HepG2 (cell line): ENCODE data around the gene ZNF132. TPM values are rescaled to one million over a fixed set of nuclear protein-coding genes. Genes with fewer than 3 reads are reported as not detected.

Source experiments
- CBX5 ChIP-seq: sonication (generic); formaldehyde crosslinking; IDR thresholded peaks from 2 replicates; pipeline ENCODE4 v1.4.0; 2020; ENCODE audit warnings: missing genetic modification reagents, borderline replicate concordance
- CEBPZ ChIP-seq: IDR thresholded peaks from 2 replicates; pipeline ENCODE4 v1.6.1; 2012; ENCODE audit warnings: low read length, improper control_type of control experiment
- CERS6 ChIP-seq: sonication (generic); formaldehyde crosslinking; IDR thresholded peaks from 2 replicates; pipeline ENCODE4 v1.5.0; 2020; ENCODE audit warnings: missing genetic modification reagents
- EED ChIP-seq: sonication (generic); formaldehyde crosslinking; IDR thresholded peaks from 2 replicates; pipeline ENCODE4 v1.5.0; 2020; ENCODE audit warnings: mild to moderate bottlenecking, missing genetic modification reagents
- ESRRA ChIP-seq: sonication (generic); formaldehyde crosslinking; IDR thresholded peaks from 2 replicates; pipeline ENCODE4 v1.5.1; 2020; ENCODE audit warnings: mild to moderate bottlenecking, low read depth, missing genetic modification reagents
- NFIB ChIP-seq: sonication (generic); formaldehyde crosslinking; IDR thresholded peaks from 2 replicates; pipeline ENCODE4 v1.9.0; 2021; ENCODE audit warnings: missing genetic modification reagents, mild to moderate bottlenecking, borderline replicate concordance
- SMAD9 ChIP-seq: sonication (generic); formaldehyde crosslinking; IDR thresholded peaks from 2 replicates; pipeline ENCODE4 v1.5.1; 2020; ENCODE audit warnings: mild to moderate bottlenecking, missing genetic modification reagents
- ZNF10 ChIP-seq: sonication (generic); formaldehyde crosslinking; IDR thresholded peaks from 2 replicates; pipeline ENCODE4 v1.4.0; 2020; ENCODE audit warnings: mild to moderate bottlenecking, low read depth, missing genetic modification reagents, borderline replicate concordance
- ZNF333 ChIP-seq: sonication (generic); formaldehyde crosslinking; IDR thresholded peaks from 2 replicates; pipeline ENCODE4 v1.4.0; 2020; ENCODE audit warnings: mild to moderate bottlenecking, missing genetic modification reagents, borderline replicate concordance
- ZNF513 ChIP-seq: sonication (generic); formaldehyde crosslinking; conservative IDR thresholded peaks from 2 replicates; pipeline ENCODE4 v1.5.0; 2020; ENCODE audit warnings: missing genetic modification reagents
- ZNF589 ChIP-seq: sonication (generic); formaldehyde crosslinking; conservative IDR thresholded peaks from 2 replicates; pipeline ENCODE4 v1.8.0; 2022; ENCODE audit warnings: mild to moderate bottlenecking, moderate library complexity, missing genetic modification reagents
- ZNF75D ChIP-seq: sonication (generic); formaldehyde crosslinking; IDR thresholded peaks from 2 replicates; pipeline ENCODE4 v1.8.1; 2023; ENCODE audit warnings: missing genetic modification reagents, mild to moderate bottlenecking, borderline replicate concordance
- ZNF776 ChIP-seq: sonication (generic); formaldehyde crosslinking; IDR thresholded peaks from 2 replicates; pipeline ENCODE4 v1.4.0; 2020; ENCODE audit warnings: mild to moderate bottlenecking, missing genetic modification reagents
- polyA plus RNA-seq, 8 experiments: library from polyadenylated mRNA; depleted of rRNA in 3 of 8; stranded (reverse) in 7 of 8; unstranded in 1 of 8; fragments of >200 nt; fragmentation: Illumina TruSeq in 4 of 8; extraction: Trizol in 4 of 8; gene quantifications; 2 replicates each; pipeline versions ENCODE4 v1.2.1 to v1.2.3, GENCODE V29; 2011 to 2016; ENCODE audit warnings: low read depth in 4 of 8, missing spikeins in 1 of 8, mixed read lengths in 1 of 8; ENCODE audit not compliant: insufficient read depth in 1 of 8
- total RNA-seq, 5 experiments: library from RNA; depleted of rRNA; stranded (reverse); fragments of >200 nt; fragmentation: Illumina TruSeq; extraction: Trizol; gene quantifications; 2 replicates each; pipeline ENCODE4 v1.2.3, GENCODE V29; 2016; ENCODE audit warnings: low read depth in 1 of 5
- TF ChIP-seq, protein P1 (sequence below): sonication (generic); formaldehyde crosslinking; IDR thresholded peaks from 2 replicates; pipeline ENCODE4 v1.4.0; 2020; ENCODE audit warnings: mild to moderate bottlenecking, missing genetic modification reagents

The ZNF132 gene
- total and polyA plus RNA-seq, 2 of the 13 experiments (the other 11 are each of a cell fraction or from before 2014, with no cell fraction given) = not detected

DNA sequence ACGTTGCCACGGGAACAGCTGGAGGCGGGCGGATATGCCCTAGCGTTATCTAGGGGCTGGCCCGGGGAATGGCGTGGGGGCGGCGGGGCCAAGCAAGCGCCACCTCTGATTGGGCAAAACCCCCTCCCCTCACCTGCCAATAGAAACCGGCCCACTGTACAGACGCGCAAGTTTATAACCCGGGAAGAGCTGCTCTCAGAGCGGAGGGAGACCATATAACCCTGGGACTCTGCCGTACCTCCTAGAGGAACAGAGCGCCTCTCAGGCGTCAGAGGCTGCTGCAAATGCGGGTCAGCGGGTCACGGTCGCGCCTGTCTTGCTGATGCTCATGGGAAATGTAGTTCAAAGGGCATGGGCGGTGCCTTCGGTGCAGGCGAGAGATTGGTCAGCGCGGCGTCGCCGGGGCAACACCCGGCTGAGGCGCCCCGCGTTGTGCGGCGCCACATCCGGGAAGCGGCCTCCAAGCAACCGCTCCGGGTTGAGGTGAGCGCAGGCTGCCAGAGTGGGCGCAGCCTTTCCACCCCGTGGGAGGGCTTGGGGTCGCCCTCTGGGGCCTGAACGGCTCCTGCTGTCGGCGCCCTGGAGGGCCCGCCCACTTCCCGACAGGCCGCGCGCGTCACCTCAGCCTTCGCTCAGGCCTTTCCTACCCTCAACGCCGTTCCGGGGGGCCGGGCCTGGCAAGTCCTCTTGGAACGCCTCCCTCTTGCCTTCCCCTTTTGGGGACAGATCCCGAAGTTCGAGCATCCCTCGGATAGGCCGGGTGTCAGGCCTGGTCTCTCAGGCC, 36.0 kb upstream of the ZNF132 start, which contains the start of gene ZNF446 (continued):
- TF ChIP-seq CERS6 (CRISPR knock-in tag) (no peak), CEBPZ (no peak), ZNF75D (CRISPR knock-in tag) (no peak), ESRRA (CRISPR knock-in tag) (peak; percentile 43), SMAD9 (CRISPR knock-in tag) (0 out of 2 replicates have a peak, but pooled peaks have one; percentile 68), ZNF333 (CRISPR knock-in tag) (no peak), NFIB (CRISPR knock-in tag) (no peak), EED (CRISPR knock-in tag) (peak; percentile 86), ZNF513 (CRISPR knock-in tag) (no peak; the same call in 1 of the 2 replicates), ZNF776 (CRISPR knock-in tag) (no peak), CBX5 (CRISPR knock-in tag) (peak; percentile 8; the same call in 1 of the 2 replicates), ZNF589 (CRISPR knock-in tag) (no peak), ZNF10 (CRISPR knock-in tag) (no peak)
- TF ChIP-seq, protein P1, sequence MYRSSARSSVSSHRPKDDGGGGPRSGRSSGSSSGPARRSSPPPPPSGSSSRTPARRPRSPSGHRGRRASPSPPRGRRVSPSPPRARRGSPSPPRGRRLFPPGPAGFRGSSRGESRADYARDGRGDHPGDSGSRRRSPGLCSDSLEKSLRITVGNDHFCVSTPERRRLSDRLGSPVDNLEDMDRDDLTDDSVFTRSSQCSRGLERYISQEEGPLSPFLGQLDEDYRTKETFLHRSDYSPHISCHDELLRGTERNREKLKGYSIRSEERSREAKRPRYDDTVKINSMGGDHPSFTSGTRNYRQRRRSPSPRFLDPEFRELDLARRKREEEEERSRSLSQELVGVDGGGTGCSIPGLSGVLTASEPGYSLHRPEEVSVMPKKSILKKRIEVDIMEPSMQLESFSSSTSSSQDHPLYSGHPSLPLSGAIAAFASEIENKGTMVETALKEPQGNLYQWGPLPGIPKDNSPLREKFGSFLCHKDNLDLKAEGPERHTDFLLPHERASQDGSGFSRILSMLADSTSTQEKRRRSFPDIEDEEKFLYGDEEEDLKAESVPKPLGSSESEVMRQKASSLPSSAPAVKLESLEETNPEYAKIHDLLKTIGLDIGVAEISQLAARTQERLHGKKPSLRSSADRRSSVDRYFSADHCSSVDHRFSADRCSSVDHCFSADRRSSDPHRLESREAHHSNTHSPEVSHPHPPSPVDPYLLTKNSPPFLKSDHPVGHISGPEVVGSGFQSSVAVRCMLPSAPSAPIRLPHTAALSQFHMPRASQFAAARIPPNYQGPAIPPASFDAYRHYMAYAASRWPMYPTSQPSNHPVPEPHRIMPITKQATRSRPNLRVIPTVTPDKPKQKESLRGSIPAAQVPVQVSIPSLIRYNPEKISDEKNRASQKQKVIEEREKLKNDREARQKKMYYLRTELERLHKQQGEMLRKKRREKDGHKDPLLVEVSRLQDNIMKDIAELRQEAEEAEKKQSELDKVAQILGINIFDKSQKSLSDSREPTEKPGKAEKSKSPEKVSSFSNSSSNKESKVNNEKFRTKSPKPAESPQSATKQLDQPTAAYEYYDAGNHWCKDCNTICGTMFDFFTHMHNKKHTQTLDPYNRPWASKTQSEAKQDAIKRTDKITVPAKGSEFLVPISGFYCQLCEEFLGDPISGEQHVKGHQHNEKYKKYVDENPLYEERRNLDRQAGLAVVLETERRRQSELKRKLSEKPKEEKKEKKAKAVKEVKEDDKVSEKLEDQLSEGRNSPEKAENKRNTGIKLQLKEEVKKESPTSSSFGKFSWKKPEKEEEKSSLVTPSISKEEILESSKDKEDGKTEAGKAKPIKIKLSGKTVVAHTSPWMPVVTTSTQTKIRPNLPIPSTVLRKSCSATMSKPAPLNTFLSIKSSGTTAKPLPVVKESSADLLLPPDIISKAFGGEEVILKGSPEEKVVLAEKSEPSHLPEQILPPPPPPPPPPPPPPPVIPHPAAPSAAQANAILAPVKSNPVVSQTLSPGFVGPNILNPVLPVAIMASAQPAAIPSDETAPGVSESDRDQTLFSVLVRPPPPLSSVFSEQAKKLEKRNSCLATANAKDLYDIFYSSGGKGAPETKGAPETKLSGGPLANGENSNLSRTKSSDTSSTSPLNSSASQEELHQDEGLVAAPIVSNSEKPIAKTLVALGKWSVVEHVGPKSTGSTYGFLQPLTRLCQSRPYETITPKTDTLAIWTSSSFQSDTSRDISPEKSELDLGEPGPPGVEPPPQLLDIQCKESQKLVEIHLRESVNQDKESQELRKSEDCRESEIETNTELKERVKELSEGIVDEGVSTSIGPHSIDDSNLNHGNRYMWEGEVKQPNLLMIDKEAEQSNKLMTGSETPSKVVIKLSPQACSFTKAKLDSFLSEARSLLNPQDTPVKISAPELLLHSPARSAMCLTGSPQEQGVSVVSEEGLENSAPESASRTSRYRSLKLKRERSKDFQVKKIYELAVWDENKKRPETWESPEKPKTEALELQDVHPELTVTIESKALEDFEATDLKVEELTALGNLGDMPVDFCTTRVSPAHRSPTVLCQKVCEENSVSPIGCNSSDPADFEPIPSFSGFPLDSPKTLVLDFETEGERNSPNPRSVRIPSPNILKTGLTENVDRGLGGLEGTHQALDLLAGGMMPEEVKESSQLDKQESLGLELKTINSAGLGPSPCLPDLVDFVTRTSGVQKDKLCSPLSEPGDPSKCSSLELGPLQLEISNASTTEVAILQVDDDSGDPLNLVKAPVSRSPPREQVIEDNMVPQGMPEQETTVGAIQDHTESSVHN (CRISPR knock-in tag) = peak; percentile 88
